ENCODE data around the gene NETO1. TPM values are rescaled to one million over a fixed set of nuclear protein-coding genes. Genes with fewer than 3 reads are reported as not detected.

Gene NETO1
- total RNA-seq, 6 experiments from 2014 or later, result not detected

GRCh38 chr18:72808680-72809079 is 59.1 kb downstream of the NETO1 start:
- DNase-seq, result no peak
- Mint-ChIP-seq H3K4me3 (no peak overlapping the region), H3K4me1 (ENCODE audit: low read depth) (no peaks in the 10 kb centered on the region; the same call in 1 of the 2 replicates), H3K9me3 (no peaks in the 10 kb centered on the region; the same call in 1 of the 2 replicates), H3K36me3 (ENCODE audit: low read depth) (no peaks in the 10 kb centered on the region; the same call in 1 of the 2 replicates), H3K27ac (no peak overlapping the region), H3K27me3 (ENCODE audit: insufficient read depth) (no peaks in the 10 kb centered on the region)
- TF ChIP-seq, protein P1, sequence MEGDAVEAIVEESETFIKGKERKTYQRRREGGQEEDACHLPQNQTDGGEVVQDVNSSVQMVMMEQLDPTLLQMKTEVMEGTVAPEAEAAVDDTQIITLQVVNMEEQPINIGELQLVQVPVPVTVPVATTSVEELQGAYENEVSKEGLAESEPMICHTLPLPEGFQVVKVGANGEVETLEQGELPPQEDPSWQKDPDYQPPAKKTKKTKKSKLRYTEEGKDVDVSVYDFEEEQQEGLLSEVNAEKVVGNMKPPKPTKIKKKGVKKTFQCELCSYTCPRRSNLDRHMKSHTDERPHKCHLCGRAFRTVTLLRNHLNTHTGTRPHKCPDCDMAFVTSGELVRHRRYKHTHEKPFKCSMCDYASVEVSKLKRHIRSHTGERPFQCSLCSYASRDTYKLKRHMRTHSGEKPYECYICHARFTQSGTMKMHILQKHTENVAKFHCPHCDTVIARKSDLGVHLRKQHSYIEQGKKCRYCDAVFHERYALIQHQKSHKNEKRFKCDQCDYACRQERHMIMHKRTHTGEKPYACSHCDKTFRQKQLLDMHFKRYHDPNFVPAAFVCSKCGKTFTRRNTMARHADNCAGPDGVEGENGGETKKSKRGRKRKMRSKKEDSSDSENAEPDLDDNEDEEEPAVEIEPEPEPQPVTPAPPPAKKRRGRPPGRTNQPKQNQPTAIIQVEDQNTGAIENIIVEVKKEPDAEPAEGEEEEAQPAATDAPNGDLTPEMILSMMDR (IDR thresholded peaks at IDR 0.05), result no peak

DNA sequence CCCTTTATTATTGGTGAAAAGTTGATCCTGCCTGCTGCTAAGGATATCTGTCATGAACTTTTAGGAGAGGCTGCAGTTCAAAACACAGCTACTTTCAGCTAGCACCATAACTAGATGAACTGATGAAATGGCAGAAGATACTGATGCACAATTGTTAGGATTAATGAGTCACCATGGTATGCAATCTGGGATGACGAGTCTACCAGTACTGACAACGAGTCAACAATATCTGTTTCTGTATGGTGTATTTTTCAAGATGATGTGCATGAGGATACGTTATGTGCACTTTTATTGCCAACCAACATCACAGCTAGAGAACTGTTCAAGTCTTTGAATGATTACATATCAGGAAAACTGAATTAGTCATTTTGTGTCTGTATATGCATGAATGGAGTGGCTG is 68.7 kb downstream of the NETO1 start:
- no peak overlapping the region for H3K27ac Mint-ChIP-seq
- no peaks in the 10 kb centered on the region for H3K9me3 Mint-ChIP-seq
- H3K27me3 Mint-ChIP-seq (ENCODE audit: insufficient read depth), result no peaks in the 10 kb centered on the region
- no peaks in the 10 kb centered on the region; the same call in 1 of the 2 replicates for H3K4me1 Mint-ChIP-seq (ENCODE audit: low read depth)
- no peaks in the 10 kb centered on the region for H3K36me3 Mint-ChIP-seq (ENCODE audit: low read depth)
- DNase-seq, result no peak
- TF ChIP-seq, protein P1 (IDR thresholded peaks at IDR 0.05), result no peak
- no peak overlapping the region for H3K4me3 Mint-ChIP-seq

DNA sequence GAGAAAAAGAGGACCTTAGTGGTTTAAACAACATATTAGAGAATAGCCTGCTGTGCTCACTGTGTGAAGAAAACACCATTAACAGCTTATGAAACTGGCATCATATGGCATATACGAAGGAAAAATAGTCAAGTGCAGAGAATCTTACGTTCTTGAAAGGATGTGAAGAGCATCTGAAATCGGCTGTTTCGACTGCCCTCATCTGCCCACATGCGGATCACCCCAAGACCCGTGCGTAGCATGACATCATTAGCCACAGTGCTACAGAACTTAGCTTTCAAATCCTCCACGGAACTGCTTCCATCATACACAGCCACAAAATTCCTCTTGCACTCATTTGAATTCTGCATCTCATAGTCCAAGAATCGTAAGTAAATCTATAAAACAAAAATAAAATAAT is 84.3 kb downstream of the NETO1 start:
- H3K9me3 Mint-ChIP-seq, result no peaks in the 10 kb centered on the region

GRCh38 chr18:72774914-72775313 is 92.9 kb downstream of the NETO1 start:
- no peaks in the 10 kb centered on the region for H3K4me1 Mint-ChIP-seq (ENCODE audit: low read depth)
- H3K27me3 Mint-ChIP-seq (ENCODE audit: insufficient read depth), result peaks cover 4% of the 10 kb centered on the region

More for the DNA sequence above, 84.3 kb downstream of the NETO1 start:
- Mint-ChIP-seq H3K4me1 (ENCODE audit: low read depth) (no peaks in the 10 kb centered on the region), H3K4me3 (no peak overlapping the region), H3K36me3 (ENCODE audit: low read depth) (no peaks in the 10 kb centered on the region), H3K27ac (no peak overlapping the region), H3K27me3 (ENCODE audit: insufficient read depth) (0 out of 2 replicates have a peak, but pooled peaks cover 2% of the 10 kb centered on the region)
- no peak for DNase-seq
- TF ChIP-seq, protein P1 (IDR thresholded peaks at IDR 0.05), result no peak

GRCh38 chr18:72772916-72773315 is 94.9 kb downstream of the NETO1 start:
- H3K4me1 Mint-ChIP-seq (ENCODE audit: low read depth), result no peaks in the 10 kb centered on the region
- no peak overlapping the region for H3K27ac Mint-ChIP-seq
- no peaks in the 10 kb centered on the region; the same call in 1 of the 2 replicates for H3K27me3 Mint-ChIP-seq (ENCODE audit: insufficient read depth)
- no peaks in the 10 kb centered on the region for H3K9me3 Mint-ChIP-seq
- TF ChIP-seq, protein P1 (IDR thresholded peaks at IDR 0.05), result no peak
- H3K4me3 Mint-ChIP-seq, result no peak overlapping the region
- H3K36me3 Mint-ChIP-seq (ENCODE audit: low read depth), result no peaks in the 10 kb centered on the region
- DNase-seq, result no peak

More at GRCh38 chr18:72774914-72775313, 92.9 kb downstream of the NETO1 start:
- no peaks in the 10 kb centered on the region for H3K9me3 Mint-ChIP-seq
- DNase-seq, result no peak
- no peak overlapping the region for H3K4me3 Mint-ChIP-seq
- H3K36me3 Mint-ChIP-seq (ENCODE audit: low read depth), result no peaks in the 10 kb centered on the region
- TF ChIP-seq, protein P1 (IDR thresholded peaks at IDR 0.05), result no peak
- no peak overlapping the region for H3K27ac Mint-ChIP-seq

Data from HFFc6 (cell line).